ENCODE data around the gene KPTN.

KPTN gene

GRCh38 chr19:47483800-47484690 is at the start of gene KPTN:
Gene KPTN, minus strand, starts transcription at chr19:47484219. Its CDS starts 59 bp downstream, at chr19:47484160.
- peak; percentile 84 to 96 for DNase-seq

DNA sequence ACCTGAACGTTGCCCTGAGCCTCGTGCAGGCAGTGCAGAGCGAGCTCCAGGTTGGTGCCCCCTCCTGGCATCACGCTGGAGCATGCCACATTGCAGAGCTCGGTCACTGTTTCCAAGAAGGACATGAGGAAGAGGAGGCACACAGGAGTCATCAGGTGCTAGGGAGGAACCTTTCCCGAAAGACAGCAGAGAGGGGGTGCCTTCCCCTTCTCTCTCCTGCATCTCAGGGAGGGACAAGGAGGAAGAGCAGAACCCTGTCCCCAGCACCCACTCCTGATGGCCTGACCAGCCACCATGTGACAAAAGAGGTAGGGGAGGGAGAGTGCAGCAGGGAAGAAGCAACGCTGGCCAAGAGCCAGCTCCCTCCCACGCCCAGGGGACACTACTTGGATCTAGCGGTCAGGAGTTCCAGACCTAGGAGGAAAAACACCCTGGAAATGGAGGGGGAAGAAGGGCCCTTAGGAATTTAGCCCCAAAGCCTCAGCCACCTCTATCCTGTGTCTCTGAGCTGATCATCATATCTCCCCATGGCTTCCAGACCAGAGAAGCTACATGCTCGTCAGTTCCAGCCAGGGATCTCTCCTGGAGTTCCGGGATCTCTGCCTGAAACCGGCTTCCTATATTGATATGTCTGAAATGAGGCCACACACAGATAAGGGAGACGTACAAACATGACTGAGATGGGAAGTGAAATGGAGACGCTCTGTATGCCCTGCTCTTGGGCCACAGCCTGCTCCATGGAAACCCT is 47.8 kb upstream of the KPTN start:
- no peak for DNase-seq

GRCh38 chr19:47529018-47529742 is 45.2 kb upstream of the KPTN start:
- DNase-seq: no peak

DNA sequence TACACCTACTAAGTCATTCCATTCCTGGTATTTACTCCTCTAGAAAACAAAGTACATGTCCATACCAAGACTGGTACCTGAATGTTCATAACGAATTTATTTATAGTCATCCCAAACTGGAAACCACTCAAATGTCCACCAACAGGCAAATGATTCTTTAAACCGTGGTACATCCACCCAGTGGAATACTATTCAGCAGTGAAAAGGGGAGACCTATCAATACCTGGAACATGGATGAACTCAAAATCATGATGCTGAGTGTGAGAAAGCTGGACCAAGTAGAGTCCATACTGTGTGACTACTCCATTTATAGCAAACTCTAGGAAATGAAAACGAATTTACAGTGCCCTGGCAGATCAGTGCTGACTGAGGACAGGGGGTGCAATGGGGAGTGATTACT is 42.8 kb upstream of the KPTN start:
- no peak for DNase-seq

DNA sequence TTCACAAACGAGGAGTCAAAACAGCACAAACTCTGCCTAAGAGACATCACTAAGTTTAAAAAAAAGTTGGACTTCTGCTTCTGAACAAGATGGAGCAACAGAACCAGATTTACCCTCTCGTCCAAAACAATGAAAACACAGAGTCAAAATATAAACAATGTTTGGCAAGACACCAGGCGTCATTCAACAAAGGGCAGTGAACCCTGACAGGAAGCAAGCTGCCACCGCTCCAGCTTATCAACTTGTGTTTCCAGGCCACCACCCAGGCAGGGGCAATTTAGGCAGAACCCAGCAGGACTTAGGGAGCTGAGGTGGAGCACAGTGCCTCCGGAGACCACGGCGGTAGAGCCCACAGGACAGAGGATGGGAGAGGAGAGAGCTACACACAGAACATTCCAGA is 39.5 kb upstream of the KPTN start:
- peak in 1 of 2 experiments; percentile 53 for DNase-seq

GRCh38 chr19:47521473-47522180 is 37.6 kb upstream of the KPTN start:
- DNase-seq: no peak

- no peak for DNase-seq
Observed at GRCh38 chr19:47520839-47521238, 36.8 kb upstream of the KPTN start.

- no peak for DNase-seq
Observed at GRCh38 chr19:47520343-47520806, 36.4 kb upstream of the KPTN start.

- DNase-seq: no peak
Observed at GRCh38 chr19:47518854-47519253, 34.8 kb upstream of the KPTN start.

DNA sequence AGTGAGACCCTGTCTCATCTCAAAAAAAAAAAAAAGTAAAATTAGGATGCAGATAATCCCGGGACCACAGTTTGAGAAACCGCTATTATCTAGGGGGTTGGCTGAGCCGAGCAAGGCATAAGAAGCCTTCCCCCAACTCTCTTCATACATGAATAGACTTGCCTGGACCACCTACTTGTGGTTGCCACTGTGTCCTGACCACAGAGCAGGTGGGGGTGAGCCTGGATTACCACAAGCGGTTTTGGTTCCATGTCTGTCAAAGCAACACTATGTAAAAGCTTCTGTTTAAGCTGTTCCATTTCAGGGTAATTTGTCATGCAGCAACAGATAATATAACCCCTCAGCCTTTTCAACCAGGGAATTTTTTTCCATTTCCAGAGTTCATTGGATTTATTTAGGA is 34.1 kb upstream of the KPTN start:
- no peak for DNase-seq

DNA sequence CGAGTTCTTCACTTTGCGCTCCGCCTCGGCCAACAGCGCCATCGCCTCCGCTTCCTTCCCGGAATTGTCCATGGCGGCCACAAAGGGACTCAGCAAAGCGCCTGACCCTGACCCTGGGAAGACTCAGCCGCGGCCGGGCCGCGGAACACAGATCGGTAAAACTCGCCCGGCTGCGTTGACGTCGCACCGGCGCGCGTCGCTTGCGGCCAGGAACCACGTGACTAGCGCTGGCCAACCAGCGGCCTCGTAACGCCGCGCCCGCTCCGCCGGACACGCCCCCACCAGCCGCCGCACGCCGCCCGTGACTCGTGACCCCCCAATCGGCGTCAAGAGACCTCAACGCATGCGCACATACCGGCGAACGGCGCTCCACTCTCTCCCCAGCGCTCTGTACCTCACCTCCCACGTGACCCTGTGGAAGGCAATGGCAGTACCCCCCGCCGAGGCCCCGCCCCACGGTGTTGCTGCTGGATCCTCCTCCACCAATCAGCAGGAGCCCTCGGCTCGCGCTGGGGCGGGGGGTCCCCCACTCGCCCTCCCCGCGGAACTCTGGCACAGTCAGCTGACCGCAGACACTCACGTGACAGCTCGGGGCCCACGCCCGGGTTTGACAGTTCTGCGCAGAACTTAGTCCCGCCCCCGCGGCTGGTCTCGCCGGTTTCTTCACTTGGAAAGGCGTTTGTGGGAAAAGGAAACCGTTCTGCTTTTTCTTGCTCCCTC is 31.0 kb upstream of the KPTN start, which contains the start of gene NAPA:
Gene NAPA (minus strand): TSS at position 195 of the 720 bp plus-strand sequence. CDS start 123 bp downstream, at position 72.
- peak; percentile 100 for DNase-seq

GRCh38 chr19:47514151-47514868 is 30.3 kb upstream of the KPTN start:
- no peak for DNase-seq

- DNase-seq: no peak
Observed at GRCh38 chr19:47512948-47513319, 28.9 kb upstream of the KPTN start.

GRCh38 chr19:47512183-47512947 is 28.3 kb upstream of the KPTN start:
- DNase-seq: peak in 1 of 2 experiments; percentile 49

GRCh38 chr19:47511681-47512080 is 27.7 kb upstream of the KPTN start:
- DNase-seq: peak; percentile 74 to 96

DNA sequence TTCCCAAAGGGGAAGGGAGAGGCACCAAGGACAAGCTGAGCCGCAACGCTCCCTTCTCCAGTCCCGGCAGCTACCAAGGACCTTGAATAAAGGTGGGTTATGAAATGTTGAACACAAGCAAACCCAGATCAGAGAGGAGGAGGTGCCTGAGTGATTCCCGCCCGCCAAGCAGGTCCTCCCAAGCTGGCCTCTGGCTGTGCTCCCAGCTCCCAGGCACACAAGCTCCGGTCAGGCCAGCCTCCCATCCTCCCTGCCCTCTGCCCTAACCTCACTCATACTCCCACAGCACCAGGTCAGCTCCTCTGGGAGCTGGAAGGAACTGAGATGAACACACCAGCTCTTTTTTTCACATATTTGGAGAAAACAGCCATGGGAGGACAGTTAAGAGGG is 27.1 kb upstream of the KPTN start:
- DNase-seq: no peak

GRCh38 chr19:47510516-47511127 is 26.6 kb upstream of the KPTN start:
- DNase-seq: peak in 1 of 2 experiments; percentile 37

DNA sequence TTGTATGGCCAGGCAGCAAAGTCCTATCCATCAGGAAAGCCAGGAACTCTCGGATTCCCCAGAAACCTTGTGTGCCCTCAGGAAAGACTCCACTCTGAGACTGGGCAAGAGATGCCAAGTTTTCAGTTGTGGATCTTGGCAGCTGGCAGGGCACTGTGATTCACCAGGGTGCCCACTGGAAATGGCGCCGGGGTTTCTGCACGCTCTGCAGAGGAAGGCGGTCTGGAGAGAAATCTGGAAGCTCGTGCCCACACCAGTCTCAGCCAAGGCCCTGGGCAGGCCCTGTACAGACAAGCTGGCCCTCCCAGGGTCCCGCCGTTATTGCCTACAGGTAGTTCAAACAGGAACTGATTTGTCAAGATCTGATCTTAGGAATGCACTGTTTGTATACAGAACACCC is 26.0 kb upstream of the KPTN start:
- DNase-seq: peak; percentile 63 to 90

GRCh38 chr19:47509170-47509847 is 25.3 kb upstream of the KPTN start:
- peak in 1 of 2 experiments; percentile 54 for DNase-seq
